22Rv1 (cell line): ENCODE data around the gene NPPB.

ENCODE experiments used
- CTCF ChIP-seq: fragments of 450-650 bp; IDR thresholded peaks from 2 replicates; pipeline ENCODE4 v1.5.1; 2017; ENCODE audit warnings: mild to moderate bottlenecking
- ZFX ChIP-seq: fragments of 450-650 bp; IDR thresholded peaks from 2 replicates; pipeline ENCODE4 v1.6.1; 2017; ENCODE audit warnings: antibody characterized with exemption, borderline replicate concordance

- no peak for TF ChIP-seq ZFX
- TF ChIP-seq CTCF, result no peak
These were observed 28.4 kb upstream of the NPPB start for GRCh38 chr1:11886986-11887665.
